HUES48 (cell line): ENCODE results near the gene TCEA2.
"Not testable (repeated sequence)": the region's sequence is repeated elsewhere in the genome, so short reads cannot be mapped to it uniquely, and the experiment has no call there.

Experiments used
- H3K27ac ChIP-seq: one replicate; pipeline ENCODE4 v1.7.0; 2013; ENCODE audit warnings: low read depth, low read length, inconsistent platforms
- H3K27me3 ChIP-seq: 2 replicates; pipeline ENCODE4 v1.6.1; 2013; ENCODE audit warnings: mild to moderate bottlenecking, low read length; ENCODE audit not compliant: control insufficient read depth, insufficient read depth
- H3K36me3 ChIP-seq: 2 replicates; pipeline ENCODE4 v1.6.1; 2013; ENCODE audit warnings: low read length; ENCODE audit not compliant: control insufficient read depth, insufficient read depth
- H3K4me1 ChIP-seq: 2 replicates; pipeline ENCODE4 v1.6.1; 2013; ENCODE audit warnings: mild to moderate bottlenecking, low read length; ENCODE audit not compliant: control insufficient read depth, insufficient read depth
- H3K4me3 ChIP-seq: 2 replicates; pipeline ENCODE4 v1.5.1; 2013; ENCODE audit warnings: mild to moderate bottlenecking, low read depth, low read length
- H3K9ac ChIP-seq: 2 replicates; pipeline ENCODE4 v1.6.1; 2013; ENCODE audit warnings: mild to moderate bottlenecking, low read depth, low read length, moderate library complexity
- H3K9me3 ChIP-seq: 2 replicates; pipeline ENCODE4 v1.6.1; 2013; ENCODE audit warnings: low read length; ENCODE audit not compliant: control insufficient read depth, insufficient read depth

The TCEA2 gene

DNA sequence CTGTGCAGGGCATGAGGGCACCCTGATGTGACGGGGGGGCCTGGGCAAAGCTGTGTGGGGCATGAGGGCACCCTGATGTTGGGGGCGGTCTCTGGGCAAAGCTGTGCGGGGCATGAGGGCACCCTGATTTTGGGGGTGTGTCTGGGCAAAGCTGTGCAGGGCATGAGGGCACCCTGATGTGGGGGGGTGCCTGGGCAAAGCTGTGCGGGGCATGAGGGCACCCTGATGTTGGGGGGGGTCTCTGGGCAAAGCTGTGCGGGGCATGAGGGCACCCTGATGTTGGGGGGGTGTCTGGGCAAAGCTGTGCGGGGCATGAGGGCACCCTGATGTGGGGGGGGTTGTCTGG lies 54.4 kb downstream of the TCEA2 start:
- H3K9me3 ChIP-seq, result peaks cover 15% of the 10 kb centered on the region; the same call in 1 of the 2 replicates
- H3K4me1 ChIP-seq, H3K36me3 ChIP-seq, H3K4me3 ChIP-seq, H3K27me3 ChIP-seq, H3K27ac ChIP-seq, H3K9ac ChIP-seq: not testable (repeated sequence)

DNA sequence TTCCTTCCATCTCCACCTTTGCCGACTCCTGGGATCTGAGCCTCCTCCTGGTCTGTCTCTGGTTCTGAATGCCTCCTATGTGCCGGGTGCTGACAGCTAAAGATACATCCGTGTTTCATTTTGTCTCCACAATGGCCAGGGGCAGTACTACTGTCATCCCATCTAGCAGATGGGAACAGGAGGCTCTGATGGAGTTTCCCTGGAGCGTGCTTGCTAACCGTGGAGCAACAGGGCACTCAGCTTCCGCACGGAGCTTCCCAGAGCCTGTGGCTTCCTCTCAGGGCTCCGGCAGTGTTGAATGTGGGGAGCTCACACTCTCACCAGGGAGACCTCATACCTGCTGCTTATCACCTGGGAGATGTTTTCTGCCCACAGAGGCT lies 56.3 kb downstream of the TCEA2 start:
- Histone ChIP-seq H3K9ac (no peak overlapping the region), H3K27ac (no peak overlapping the region)

DNA sequence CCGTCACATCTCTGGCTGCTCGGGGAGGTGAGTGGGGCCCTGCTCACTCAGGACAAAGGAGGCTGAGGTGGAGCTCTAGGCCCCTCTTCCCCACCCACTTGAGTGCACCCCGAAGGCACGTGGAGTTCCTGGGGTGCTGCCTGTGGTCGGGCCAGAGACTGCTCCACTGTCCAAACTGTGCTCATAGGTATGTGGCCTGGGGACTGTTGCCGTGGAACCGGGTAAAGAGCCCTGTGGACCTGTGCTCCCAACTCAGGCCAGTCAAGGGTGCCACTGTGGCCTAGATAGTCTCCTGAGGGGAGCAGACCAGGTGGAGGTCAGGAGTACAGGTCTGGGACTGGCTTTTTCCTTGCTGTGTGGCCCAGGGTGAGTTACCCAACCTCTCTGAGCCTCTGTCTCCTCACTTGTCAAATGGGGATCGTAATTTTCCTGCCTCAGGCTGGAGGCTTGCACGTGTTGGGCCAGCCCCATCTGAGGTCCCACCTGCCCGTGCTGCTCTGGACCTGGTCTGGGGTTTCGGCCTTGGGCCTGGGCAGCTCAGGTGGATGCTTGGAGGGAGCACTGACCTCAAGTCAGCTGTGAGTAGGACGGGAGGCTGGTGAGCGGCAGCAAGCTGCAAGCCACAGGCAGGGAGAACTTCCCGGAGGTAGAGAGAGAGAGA lies 56.8 kb downstream of the TCEA2 start:
- peaks cover 18% of the 10 kb centered on the region; the same call in 1 of the 2 replicates for H3K9me3 ChIP-seq
- H3K4me1 ChIP-seq, result no peaks in the 10 kb centered on the region
- no peaks in the 10 kb centered on the region for H3K27me3 ChIP-seq
- H3K4me3 ChIP-seq, result no peak overlapping the region
- H3K27ac ChIP-seq, result no peak overlapping the region
- H3K36me3 ChIP-seq, result no peaks in the 10 kb centered on the region
- no peak overlapping the region for H3K9ac ChIP-seq

More for the DNA sequence above, 56.3 kb downstream of the TCEA2 start:
- peaks cover 15% of the 10 kb centered on the region; the same call in 1 of the 2 replicates for H3K9me3 ChIP-seq
- no peaks in the 10 kb centered on the region for H3K36me3 ChIP-seq
- no peak overlapping the region for H3K4me3 ChIP-seq
- no peaks in the 10 kb centered on the region for H3K4me1 ChIP-seq
- no peaks in the 10 kb centered on the region for H3K27me3 ChIP-seq

DNA sequence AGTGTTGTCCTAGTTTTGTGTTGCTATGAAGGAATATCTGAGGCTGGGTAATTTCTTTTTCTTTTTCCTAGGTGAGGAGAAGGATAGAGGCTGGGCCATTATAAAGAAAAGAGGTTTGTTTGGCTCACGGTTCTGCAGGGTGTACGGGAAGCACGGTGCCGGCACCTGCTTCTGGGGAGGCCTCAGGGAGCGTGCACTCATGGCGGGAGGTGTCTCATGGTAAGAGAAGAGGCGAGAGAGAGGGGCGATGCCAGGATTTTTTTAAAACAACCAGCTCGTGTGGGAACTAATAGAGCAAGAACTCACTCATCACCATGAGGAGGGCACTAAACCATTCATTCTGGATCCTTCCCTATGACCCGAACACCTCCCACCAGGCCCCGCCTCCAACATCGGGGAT lies 58.6 kb downstream of the TCEA2 start:
- H3K9ac ChIP-seq, result no peak overlapping the region
- H3K4me1 ChIP-seq, result no peaks in the 10 kb centered on the region
- H3K9me3 ChIP-seq, result peaks cover 18% of the 10 kb centered on the region; the same call in 1 of the 2 replicates
- H3K4me3 ChIP-seq, result no peak overlapping the region
- H3K27me3 ChIP-seq, result no peaks in the 10 kb centered on the region
- no peaks in the 10 kb centered on the region for H3K36me3 ChIP-seq
- no peak overlapping the region for H3K27ac ChIP-seq
